Measurements from ENCODE around the gene FERMT3. TPM values are rescaled to one million over a fixed set of nuclear protein-coding genes. Genes with fewer than 3 reads are reported as not detected.
A peak's percentile ranks its signal among the peaks of the same experiment; 100 is the strongest.

The FERMT3 gene
- total and polyA plus RNA-seq, 2 of the 13 experiments (the other 11 are each of a cell fraction or from before 2014, with no cell fraction given): 0.29 TPM; not detected in 1

- TF ChIP-seq E2F5 (CRISPR knock-in tag; conservative IDR thresholded peaks at IDR 0.05): no peak
- TF ChIP-seq ZNF746 (CRISPR knock-in tag; IDR thresholded peaks at IDR 0.05): 0 out of 2 replicates have a peak, but pooled peaks have one; percentile 19
- TF ChIP-seq HNF4G (IDR thresholded peaks at IDR 0.05; ENCODE audit: borderline replicate concordance, low read depth, low read length): no peak
- no peak; the same call in 1 of the 2 replicates for TF ChIP-seq HNF4G (CRISPR knock-in tag; IDR thresholded peaks at IDR 0.05; ENCODE audit: borderline replicate concordance, low read depth)
- no peak for TF ChIP-seq SIN3B (IDR thresholded peaks at IDR 0.05; ENCODE audit: low read length)
- TF ChIP-seq ZNF503 (CRISPR knock-in tag; IDR thresholded peaks at IDR 0.05): no peak
- TF ChIP-seq NFAT5 (CRISPR knock-in tag; IDR thresholded peaks at IDR 0.05): no peak
- TF ChIP-seq THYN1 (CRISPR knock-in tag; IDR thresholded peaks at IDR 0.05; ENCODE audit: borderline replicate concordance, low read depth): no peak
- no peak for TF ChIP-seq CBFB (CRISPR knock-in tag; IDR thresholded peaks at IDR 0.05)
- TF ChIP-seq ZNF639 (CRISPR knock-in tag; conservative IDR thresholded peaks at IDR 0.05): peak; percentile 79; the same call in 1 of the 2 replicates
Measured at GRCh38 chr11:64234647-64235379, 28.3 kb downstream of the FERMT3 start (continued).
